ENCODE results near the gene ELP1.

The ELP1 gene

DNA sequence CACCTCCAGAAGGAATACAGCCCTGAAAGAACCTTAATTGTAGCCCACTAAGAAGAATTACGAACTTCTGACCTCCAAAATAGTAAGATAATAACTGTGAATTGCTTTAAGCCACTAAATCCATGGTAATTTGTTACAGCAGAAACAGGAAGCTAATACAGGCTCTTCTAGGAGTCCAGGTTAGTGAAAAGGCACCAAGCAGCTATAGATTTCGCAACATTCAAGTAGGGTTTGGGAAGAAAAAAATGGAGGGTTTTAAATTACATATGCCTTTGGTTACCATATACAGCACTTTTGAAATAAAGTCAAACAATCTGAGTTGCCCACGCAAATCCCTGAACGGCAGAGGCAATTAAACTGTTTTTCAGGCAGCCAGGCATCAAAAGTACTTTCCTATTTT, 73.6 kb downstream of the ELP1 start:
- no peaks in the 10 kb centered on the region for H4K20me1 ChIP-seq (ENCODE audit: insufficient read depth, low read length)
- H3K9ac ChIP-seq (ENCODE audit: low read depth, low read length), result no peak overlapping the region
- H3K36me3 ChIP-seq (ENCODE audit: insufficient read depth, low read length), result no peaks in the 10 kb centered on the region
- no peaks in the 10 kb centered on the region for H3K4me1 ChIP-seq (ENCODE audit: insufficient read depth, low read length)
- H3K27me3 ChIP-seq (ENCODE audit: insufficient read depth, low read length, poor library complexity), result no peaks in the 10 kb centered on the region
- H3K4me2 ChIP-seq (ENCODE audit: insufficient read depth, low read length), result no peak overlapping the region
- H3K27ac ChIP-seq (ENCODE audit: low read length), result no peak overlapping the region
- ATAC-seq (ENCODE audit: insufficient read depth, low read depth) (no peak), DNase-seq (no peak)
- H3K79me2 ChIP-seq (ENCODE audit: insufficient read depth, low read length), result no peaks in the 10 kb centered on the region
- no peak overlapping the region for H3K4me3 ChIP-seq (ENCODE audit: low read depth in 1 of 2, low read length in 2 of 2)
- no peak overlapping the region for H2AFZ ChIP-seq (ENCODE audit: low read depth, low read length)
- H3K9me3 ChIP-seq (ENCODE audit: insufficient read depth, low read length, severe bottlenecking), result no peaks in the 10 kb centered on the region
- TF ChIP-seq, protein P1, sequence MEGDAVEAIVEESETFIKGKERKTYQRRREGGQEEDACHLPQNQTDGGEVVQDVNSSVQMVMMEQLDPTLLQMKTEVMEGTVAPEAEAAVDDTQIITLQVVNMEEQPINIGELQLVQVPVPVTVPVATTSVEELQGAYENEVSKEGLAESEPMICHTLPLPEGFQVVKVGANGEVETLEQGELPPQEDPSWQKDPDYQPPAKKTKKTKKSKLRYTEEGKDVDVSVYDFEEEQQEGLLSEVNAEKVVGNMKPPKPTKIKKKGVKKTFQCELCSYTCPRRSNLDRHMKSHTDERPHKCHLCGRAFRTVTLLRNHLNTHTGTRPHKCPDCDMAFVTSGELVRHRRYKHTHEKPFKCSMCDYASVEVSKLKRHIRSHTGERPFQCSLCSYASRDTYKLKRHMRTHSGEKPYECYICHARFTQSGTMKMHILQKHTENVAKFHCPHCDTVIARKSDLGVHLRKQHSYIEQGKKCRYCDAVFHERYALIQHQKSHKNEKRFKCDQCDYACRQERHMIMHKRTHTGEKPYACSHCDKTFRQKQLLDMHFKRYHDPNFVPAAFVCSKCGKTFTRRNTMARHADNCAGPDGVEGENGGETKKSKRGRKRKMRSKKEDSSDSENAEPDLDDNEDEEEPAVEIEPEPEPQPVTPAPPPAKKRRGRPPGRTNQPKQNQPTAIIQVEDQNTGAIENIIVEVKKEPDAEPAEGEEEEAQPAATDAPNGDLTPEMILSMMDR (IDR thresholded peaks at IDR 0.05; ENCODE audit: borderline replicate concordance, extremely low read depth, low read length, poor library complexity, severe bottlenecking), result no peak
- no peak for TF ChIP-seq EZH2 (IDR thresholded peaks at IDR 0.05; ENCODE audit: borderline replicate concordance, low read depth, low read length, severe bottlenecking)

DNA sequence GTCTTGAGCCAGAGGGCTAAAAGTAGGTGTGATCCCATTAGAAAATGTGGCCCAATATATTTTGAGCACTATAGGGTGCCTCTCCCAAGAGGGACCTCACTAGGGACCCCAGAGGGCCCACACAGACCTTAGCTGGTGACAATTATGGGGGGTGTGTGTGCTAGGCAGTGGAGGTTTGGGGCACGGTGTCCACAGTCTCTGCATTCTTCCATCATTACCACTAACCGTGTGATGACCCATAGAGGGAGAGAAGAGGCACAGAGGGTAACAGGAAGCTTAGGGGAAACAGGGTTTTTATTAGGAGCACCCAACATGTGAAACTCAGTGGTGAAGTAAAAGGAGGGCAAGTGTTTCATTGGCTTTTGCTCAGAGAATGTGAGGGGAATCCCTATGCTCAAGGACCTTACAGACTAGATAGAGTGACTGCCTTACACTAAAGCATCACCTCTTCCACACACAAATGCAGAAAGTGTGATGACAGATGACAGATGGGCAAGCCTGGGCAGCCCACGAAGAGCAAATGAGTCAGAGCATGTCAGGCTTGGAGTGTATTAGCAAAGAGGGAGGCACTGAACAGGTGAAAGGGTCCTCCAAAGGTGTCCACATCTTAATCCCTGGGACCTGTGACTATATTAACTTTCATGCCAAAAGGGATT, 74.3 kb downstream of the ELP1 start:
- Histone ChIP-seq H3K27me3 (ENCODE audit: insufficient read depth, low read length, poor library complexity) (no peaks in the 10 kb centered on the region), H4K20me1 (ENCODE audit: insufficient read depth, low read length) (no peaks in the 10 kb centered on the region), H3K4me3 (ENCODE audit: low read depth in 1 of 2, low read length in 2 of 2) (no peak overlapping the region), H2AFZ (ENCODE audit: low read depth, low read length) (no peak overlapping the region), H3K79me2 (ENCODE audit: insufficient read depth, low read length) (no peaks in the 10 kb centered on the region), H3K4me1 (ENCODE audit: insufficient read depth, low read length) (no peaks in the 10 kb centered on the region), H3K27ac (ENCODE audit: low read length) (no peak overlapping the region), H3K9me3 (ENCODE audit: insufficient read depth, low read length, severe bottlenecking) (no peaks in the 10 kb centered on the region), H3K9ac (ENCODE audit: low read depth, low read length) (no peak overlapping the region), H3K4me2 (ENCODE audit: insufficient read depth, low read length) (no peak overlapping the region), H3K36me3 (ENCODE audit: insufficient read depth, low read length) (no peaks in the 10 kb centered on the region)
- TF ChIP-seq, protein P1 (IDR thresholded peaks at IDR 0.05; ENCODE audit: borderline replicate concordance, extremely low read depth, low read length, poor library complexity, severe bottlenecking), result no peak
- no peak for TF ChIP-seq EZH2 (IDR thresholded peaks at IDR 0.05; ENCODE audit: borderline replicate concordance, low read depth, low read length, severe bottlenecking)
- ATAC-seq (ENCODE audit: insufficient read depth, low read depth) (no peak), DNase-seq (no peak)

DNA sequence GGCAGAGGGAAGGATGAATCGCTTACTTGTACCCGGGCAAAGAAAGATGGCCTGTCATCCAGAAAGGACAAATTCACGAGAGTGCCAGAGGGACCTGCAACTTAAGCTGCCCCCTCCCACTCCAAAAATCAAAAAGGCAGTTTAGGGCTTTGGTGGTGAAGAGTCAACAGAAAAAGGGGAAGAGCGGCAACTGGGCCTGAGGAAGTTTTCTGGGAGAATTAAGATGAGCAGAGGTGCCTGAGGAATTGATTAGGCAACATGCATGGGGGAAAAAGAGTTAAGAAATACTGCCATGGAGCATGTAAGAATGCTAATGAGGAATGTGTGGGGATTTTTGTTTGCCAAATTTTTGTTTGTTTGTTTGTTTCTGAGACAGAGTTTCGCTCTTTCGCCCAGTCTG, 76.4 kb downstream of the ELP1 start:
- no peak for TF ChIP-seq EZH2 (IDR thresholded peaks at IDR 0.05; ENCODE audit: borderline replicate concordance, low read depth, low read length, severe bottlenecking)
- TF ChIP-seq, protein P1 (IDR thresholded peaks at IDR 0.05; ENCODE audit: borderline replicate concordance, extremely low read depth, low read length, poor library complexity, severe bottlenecking), result no peak
- no peaks in the 10 kb centered on the region for H3K36me3 ChIP-seq (ENCODE audit: insufficient read depth, low read length)
- DNase-seq (no peak), ATAC-seq (ENCODE audit: insufficient read depth, low read depth) (no peak)
- H2AFZ ChIP-seq (ENCODE audit: low read depth, low read length), result no peak overlapping the region
- no peaks in the 10 kb centered on the region for H3K79me2 ChIP-seq (ENCODE audit: insufficient read depth, low read length)
- no peaks in the 10 kb centered on the region for H3K27me3 ChIP-seq (ENCODE audit: insufficient read depth, low read length, poor library complexity)
- H4K20me1 ChIP-seq (ENCODE audit: insufficient read depth, low read length), result no peaks in the 10 kb centered on the region
- no peaks in the 10 kb centered on the region for H3K4me1 ChIP-seq (ENCODE audit: insufficient read depth, low read length)
- H3K4me3 ChIP-seq (ENCODE audit: low read depth in 1 of 2, low read length in 2 of 2), result no peak overlapping the region
- no peak overlapping the region for H3K27ac ChIP-seq (ENCODE audit: low read length)
- H3K9me3 ChIP-seq (ENCODE audit: insufficient read depth, low read length, severe bottlenecking), result no peaks in the 10 kb centered on the region
- H3K9ac ChIP-seq (ENCODE audit: low read depth, low read length), result no peak overlapping the region
- H3K4me2 ChIP-seq (ENCODE audit: insufficient read depth, low read length), result no peak overlapping the region

All from DND-41 (cell line).